Keratinocyte (primary cell): Measurements from ENCODE around the gene RAI1. TPM values are rescaled to one million over a fixed set of nuclear protein-coding genes. Genes with fewer than 3 reads are reported as not detected.

ENCODE experiments used
- DNase-seq: peaks from one replicate; pipeline ENCODE4 v3.0.0-alpha.2; 2011; ENCODE audit warnings: low read depth, missing footprints, low spot score
- FAIRE-seq: peaks from 2 replicates; lab custom pipeline; 2011; peaks lifted over from hg19 to GRCh38; lab: Jason Lieb, UNC
- H2AFZ ChIP-seq: 2 replicates; pipeline ENCODE4 v1.6.0; 2012; ENCODE audit warnings: low read length, control low read depth, inconsistent platforms; ENCODE audit not compliant: control insufficient read depth
- H3K27ac ChIP-seq: 2 replicates; pipeline ENCODE4 v1.5.1; 2011; ENCODE audit warnings: low read length; ENCODE audit not compliant: control insufficient read depth, insufficient read depth
- H3K27me3 ChIP-seq: 3 replicates; pipeline ENCODE4 v1.6.0; 2011; ENCODE audit warnings: low read length; ENCODE audit not compliant: control insufficient read depth, insufficient read depth; ENCODE audit errors: extremely low read depth
- H3K36me3 ChIP-seq, 2 experiments: 2 replicates in 1 of 2; 3 replicates in 1 of 2; pipeline ENCODE4 v1.5.1; 2011; ENCODE audit warnings: low read length in 2 of 2, mild to moderate bottlenecking in 1 of 2; ENCODE audit not compliant: control insufficient read depth in 2 of 2, insufficient read depth in 2 of 2; ENCODE audit errors: extremely low read depth in 1 of 2
- H3K4me1 ChIP-seq: 3 replicates; pipeline ENCODE4 v1.5.1; 2011; ENCODE audit warnings: low read length; ENCODE audit not compliant: control insufficient read depth, insufficient read depth; ENCODE audit errors: extremely low read depth
- H3K4me2 ChIP-seq: 3 replicates; pipeline ENCODE4 v1.6.0; 2011; ENCODE audit warnings: low read depth, low read length; ENCODE audit not compliant: control insufficient read depth, insufficient read depth; ENCODE audit errors: extremely low read depth
- H3K4me3 ChIP-seq, 3 experiments: fragments of 200-600 bp in 1 of 3; sonication (generic) in 1 of 3; 2 replicates in 2 of 3; 3 replicates in 1 of 3; pipeline ENCODE4 v1.5.1; 2011 to 2016; ENCODE audit warnings: low read length in 3 of 3, mild to moderate bottlenecking in 3 of 3, control low read depth in 2 of 3, inconsistent platforms in 1 of 3, low read depth in 1 of 3, mixed read lengths in 1 of 3, mixed run types in 1 of 3, moderate library complexity in 1 of 3; ENCODE audit not compliant: control insufficient read depth in 2 of 3, insufficient read depth in 2 of 3; ENCODE audit errors: extremely low read depth in 1 of 3
- H3K79me2 ChIP-seq: 2 replicates; pipeline ENCODE4 v1.6.0; 2012; ENCODE audit warnings: low read length; ENCODE audit not compliant: control insufficient read depth, insufficient read depth
- H3K9ac ChIP-seq: 3 replicates; pipeline ENCODE4 v1.6.0; 2011; ENCODE audit warnings: low read length; ENCODE audit not compliant: control insufficient read depth, insufficient read depth; ENCODE audit errors: extremely low read depth
- H3K9me1 ChIP-seq: 3 replicates; pipeline ENCODE4 v1.6.0; 2011; ENCODE audit warnings: low read length; ENCODE audit not compliant: control insufficient read depth, insufficient read depth; ENCODE audit errors: extremely low read depth
- H3K9me3 ChIP-seq: 2 replicates; pipeline ENCODE4 v1.5.1; 2012; ENCODE audit warnings: low read depth, low read length; ENCODE audit not compliant: control insufficient read depth
- H4K20me1 ChIP-seq: 3 replicates; pipeline ENCODE4 v1.6.0; 2011; ENCODE audit warnings: low read length; ENCODE audit not compliant: control insufficient read depth, insufficient read depth; ENCODE audit errors: extremely low read depth
- CTCF ChIP-seq, 3 experiments: IDR thresholded peaks in 1 of 3; conservative IDR thresholded peaks in 1 of 3; optimal IDR thresholded peaks in 1 of 3; 2 replicates in 2 of 3; 3 replicates in 1 of 3; pipeline versions ENCODE3 to v1.5.1; 2011; ENCODE audit warnings: low read length in 3 of 3, mild to moderate bottlenecking in 3 of 3, moderate library complexity in 2 of 3, control low read depth in 1 of 3, inconsistent platforms in 1 of 3; ENCODE audit not compliant: insufficient read depth in 2 of 3; ENCODE audit errors: extremely low read depth in 1 of 3
- EZH2 ChIP-seq: IDR thresholded peaks from one replicate; pipeline ENCODE4 v1.6.1; 2012; ENCODE audit warnings: inconsistent platforms, mild to moderate bottlenecking, low read length, moderate library complexity
- dilution Hi-C: fragments of 300-500 bp; cut with MboI; formaldehyde crosslinking; loops from one replicate; pipeline ENCODE4 v1.7.0; 2020; ENCODE audit warnings: low sequenced_read_pairs; ENCODE audit not compliant: extremely low pct_ligation_motif_present
- polyA plus RNA-seq, 5 experiments: library from polyadenylated mRNA; depleted of rRNA in 3 of 5; stranded (reverse) in 3 of 5; stranded (forward) in 1 of 5; unstranded in 1 of 5; fragments of >200 nt; gene quantifications; 1 replicate in 1 of 5; 2 replicates in 3 of 5; 3 replicates in 1 of 5; pipeline versions ENCODE4 v1.2.1 to v1.2.3, GENCODE V29; 2011 to 2012; ENCODE audit warnings: missing spikeins in 2 of 5, low read depth in 1 of 5, low replicate concordance in 1 of 5

RAI1 gene
- polyA plus RNA-seq, 1 donor (not counting 4 experiments of a cell fraction or from before 2014, with no cell fraction given): 2.6 TPM

DNA sequence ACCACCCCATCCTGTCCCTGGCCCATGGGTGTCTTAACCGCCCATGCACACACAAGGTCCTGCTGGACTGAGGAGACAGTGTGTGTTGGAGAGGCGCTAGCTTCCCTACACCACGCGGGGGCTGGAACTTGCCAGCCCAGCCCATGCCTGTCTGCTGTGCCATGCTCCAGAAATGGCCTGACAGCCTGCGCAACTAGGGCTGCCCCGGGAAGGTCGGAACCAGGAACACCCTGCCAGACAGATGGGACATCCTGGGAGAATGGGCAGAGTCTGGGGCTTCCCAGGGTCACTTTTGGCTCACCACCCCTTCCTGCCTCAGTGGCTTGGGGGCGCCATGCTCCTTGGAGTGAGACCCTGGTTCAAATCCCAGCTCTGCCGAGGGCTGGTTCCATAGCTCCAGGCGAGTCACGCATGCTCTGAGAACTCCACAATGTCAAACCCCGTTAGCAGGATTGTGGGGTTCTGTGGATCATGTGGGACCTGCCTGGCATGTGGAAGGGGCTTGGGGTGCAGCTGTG is 119.3 kb downstream of the RAI1 start:
- no peak overlapping the region for H3K4me2 ChIP-seq
- TF ChIP-seq CTCF (optimal IDR thresholded peaks at IDR 0.05 in 1 of 3, IDR thresholded peaks at IDR 0.05 in 1 of 3, conservative IDR thresholded peaks at IDR 0.05 in 1 of 3; ENCODE audit: extremely low read depth in 1 of 3, insufficient read depth in 2 of 3, low read length in 3 of 3) (no peak), EZH2 (no peak)
- H3K36me3 ChIP-seq: peaks cover 19 to 34% of the 10 kb centered on the region in 2 experiments
- H3K27ac ChIP-seq: no peak overlapping the region
- H3K9me3 ChIP-seq: no peaks in the 10 kb centered on the region
- H3K4me1 ChIP-seq: peaks cover 2% of the 10 kb centered on the region
- no peak overlapping the region for H2AFZ ChIP-seq
- peaks cover 2% of the 10 kb centered on the region for H3K9me1 ChIP-seq
- DNase-seq (no peak), FAIRE-seq (no peak)
- no peak overlapping the region for H3K9ac ChIP-seq
- H4K20me1 ChIP-seq: peaks cover 3% of the 10 kb centered on the region
- no peaks in the 10 kb centered on the region for H3K79me2 ChIP-seq
- H3K4me3 ChIP-seq: no peak overlapping the region
- no peaks in the 10 kb centered on the region for H3K27me3 ChIP-seq
- dilution Hi-C loops: no loop called here

- Histone ChIP-seq H3K4me2 (no peak overlapping the region), H3K36me3 (peaks cover 23 to 27% of the 10 kb centered on the region in 2 experiments), H3K4me3 (no peak overlapping the region), H3K9me1 (peaks cover 2% of the 10 kb centered on the region), H3K9me3 (no peaks in the 10 kb centered on the region), H3K79me2 (no peaks in the 10 kb centered on the region), H3K9ac (no peak overlapping the region), H3K27ac (no peak overlapping the region), H2AFZ (no peak overlapping the region), H4K20me1 (peaks cover 3% of the 10 kb centered on the region), H3K4me1 (peaks cover 7% of the 10 kb centered on the region), H3K27me3 (no peaks in the 10 kb centered on the region)
- TF ChIP-seq EZH2 (no peak), CTCF (optimal IDR thresholded peaks at IDR 0.05 in 1 of 3, IDR thresholded peaks at IDR 0.05 in 1 of 3, conservative IDR thresholded peaks at IDR 0.05 in 1 of 3; ENCODE audit: extremely low read depth in 1 of 3, insufficient read depth in 2 of 3, low read length in 3 of 3) (no peak)
- DNase-seq (no peak), FAIRE-seq (no peak)
- dilution Hi-C loops: no loop called here
These were observed 120.7 kb downstream of the RAI1 start for GRCh38 chr17:17801800-17802481.
